HG03159 (cell line): ENCODE measurements around the gene CCNY.
"Not testable (repeated sequence)": the region's sequence is repeated elsewhere in the genome, so short reads cannot be mapped to it uniquely, and the experiment has no call there.

Experiments used
- ATAC-seq: cut with Tn5 transposase; IDR thresholded peaks from one replicate; pipeline ENCODE4 v1.9.1; 2021; ENCODE audit warnings: mild to moderate bottlenecking, moderate library complexity; ENCODE audit not compliant: unreplicated experiment

CCNY gene

GRCh38 chr10:35400595-35401268 is 64.4 kb downstream of the CCNY start:
- no peak for ATAC-seq

- ATAC-seq = not testable (repeated sequence)
Measured at GRCh38 chr10:35403491-35403890, 67.2 kb downstream of the CCNY start.

GRCh38 chr10:35404077-35404476 is 67.8 kb downstream of the CCNY start:
- ATAC-seq = not testable (repeated sequence)

GRCh38 chr10:35406003-35406630 is 69.8 kb downstream of the CCNY start:
- ATAC-seq = not testable (repeated sequence)

- ATAC-seq = not testable (repeated sequence)
Measured at GRCh38 chr10:35407696-35408095, 71.4 kb downstream of the CCNY start.

- no peak for ATAC-seq
Measured at GRCh38 chr10:35409094-35409582, 72.8 kb downstream of the CCNY start.

- ATAC-seq = no peak
Measured at GRCh38 chr10:35409808-35410207, 73.5 kb downstream of the CCNY start.

GRCh38 chr10:35412003-35412723 is 75.9 kb downstream of the CCNY start:
- no peak for ATAC-seq

GRCh38 chr10:35412900-35413491 is 76.7 kb downstream of the CCNY start:
- ATAC-seq = no peak

- no peak for ATAC-seq
Measured at GRCh38 chr10:35413985-35414861, 77.9 kb downstream of the CCNY start.

GRCh38 chr10:35415505-35415904 is 79.2 kb downstream of the CCNY start:
- ATAC-seq = no peak

GRCh38 chr10:35416619-35417312 is 80.5 kb downstream of the CCNY start:
- ATAC-seq = peak; percentile 47

- ATAC-seq = no peak
Measured at GRCh38 chr10:35417313-35417625, 81.0 kb downstream of the CCNY start.

- no peak for ATAC-seq
Measured at GRCh38 chr10:35417795-35418194, 81.5 kb downstream of the CCNY start.

- not testable (repeated sequence) for ATAC-seq
Measured at GRCh38 chr10:35418580-35418979, 82.3 kb downstream of the CCNY start.

GRCh38 chr10:35420044-35420443 is 83.7 kb downstream of the CCNY start:
- ATAC-seq = no peak

- no peak for ATAC-seq
Measured at GRCh38 chr10:35420827-35421552, 84.7 kb downstream of the CCNY start.

GRCh38 chr10:35421553-35422178 is 85.4 kb downstream of the CCNY start:
- ATAC-seq = no peak

- ATAC-seq = no peak
Measured at GRCh38 chr10:35422228-35422627, 85.9 kb downstream of the CCNY start.
